WTC11 (cell line): ENCODE results near the gene ASTN2.

Experiments
- CREB1 ChIP-seq: sonication (generic); formaldehyde crosslinking; IDR thresholded peaks from 2 replicates; pipeline ENCODE4 v1.8.0; 2023; ENCODE audit warnings: mild to moderate bottlenecking, missing genetic modification reagents
- IRF2 ChIP-seq: sonication (generic); formaldehyde crosslinking; IDR thresholded peaks from 2 replicates; pipeline ENCODE4 v1.8.0; 2022; ENCODE audit warnings: low read depth, missing genetic modification reagents, borderline replicate concordance
- TF ChIP-seq, protein P1 (sequence below): fragments of 200-600 bp; IDR thresholded peaks from 2 replicates; pipeline ENCODE4 v1.8.0; 2022; ENCODE audit warnings: antibody characterized with exemption
- TF ChIP-seq, protein P2 (sequence below): sonication (generic); formaldehyde crosslinking; conservative IDR thresholded peaks from 2 replicates; pipeline ENCODE4 v1.8.1; 2023; ENCODE audit warnings: mild to moderate bottlenecking, low read depth, missing genetic modification reagents, moderate library complexity
- TF ChIP-seq, protein P3 (sequence below): sonication (generic); formaldehyde crosslinking; IDR thresholded peaks from 2 replicates; pipeline ENCODE4 v1.8.0; 2022; ENCODE audit warnings: missing genetic modification reagents

DNA sequence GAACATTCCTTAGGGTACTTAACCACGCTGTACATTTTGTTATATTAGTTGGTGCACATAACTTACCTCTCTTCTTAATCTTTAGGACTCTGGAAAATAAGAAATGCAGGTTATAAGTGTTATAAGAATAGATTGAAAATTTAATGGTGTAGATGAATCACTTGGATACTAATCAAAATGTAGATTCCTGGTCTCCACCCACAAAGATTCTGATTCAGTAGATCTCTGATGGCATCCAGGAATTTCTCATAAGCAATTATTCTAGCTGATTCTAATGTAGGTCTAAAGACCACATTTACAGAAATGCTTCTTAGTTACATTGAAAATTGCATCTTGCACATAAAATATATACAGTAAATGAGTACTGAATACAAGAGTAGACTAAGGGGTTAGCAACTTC, 38.9 kb upstream of the ASTN2 start:
- TF ChIP-seq, protein P1, sequence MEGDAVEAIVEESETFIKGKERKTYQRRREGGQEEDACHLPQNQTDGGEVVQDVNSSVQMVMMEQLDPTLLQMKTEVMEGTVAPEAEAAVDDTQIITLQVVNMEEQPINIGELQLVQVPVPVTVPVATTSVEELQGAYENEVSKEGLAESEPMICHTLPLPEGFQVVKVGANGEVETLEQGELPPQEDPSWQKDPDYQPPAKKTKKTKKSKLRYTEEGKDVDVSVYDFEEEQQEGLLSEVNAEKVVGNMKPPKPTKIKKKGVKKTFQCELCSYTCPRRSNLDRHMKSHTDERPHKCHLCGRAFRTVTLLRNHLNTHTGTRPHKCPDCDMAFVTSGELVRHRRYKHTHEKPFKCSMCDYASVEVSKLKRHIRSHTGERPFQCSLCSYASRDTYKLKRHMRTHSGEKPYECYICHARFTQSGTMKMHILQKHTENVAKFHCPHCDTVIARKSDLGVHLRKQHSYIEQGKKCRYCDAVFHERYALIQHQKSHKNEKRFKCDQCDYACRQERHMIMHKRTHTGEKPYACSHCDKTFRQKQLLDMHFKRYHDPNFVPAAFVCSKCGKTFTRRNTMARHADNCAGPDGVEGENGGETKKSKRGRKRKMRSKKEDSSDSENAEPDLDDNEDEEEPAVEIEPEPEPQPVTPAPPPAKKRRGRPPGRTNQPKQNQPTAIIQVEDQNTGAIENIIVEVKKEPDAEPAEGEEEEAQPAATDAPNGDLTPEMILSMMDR, result no peak
- TF ChIP-seq, protein P2, sequence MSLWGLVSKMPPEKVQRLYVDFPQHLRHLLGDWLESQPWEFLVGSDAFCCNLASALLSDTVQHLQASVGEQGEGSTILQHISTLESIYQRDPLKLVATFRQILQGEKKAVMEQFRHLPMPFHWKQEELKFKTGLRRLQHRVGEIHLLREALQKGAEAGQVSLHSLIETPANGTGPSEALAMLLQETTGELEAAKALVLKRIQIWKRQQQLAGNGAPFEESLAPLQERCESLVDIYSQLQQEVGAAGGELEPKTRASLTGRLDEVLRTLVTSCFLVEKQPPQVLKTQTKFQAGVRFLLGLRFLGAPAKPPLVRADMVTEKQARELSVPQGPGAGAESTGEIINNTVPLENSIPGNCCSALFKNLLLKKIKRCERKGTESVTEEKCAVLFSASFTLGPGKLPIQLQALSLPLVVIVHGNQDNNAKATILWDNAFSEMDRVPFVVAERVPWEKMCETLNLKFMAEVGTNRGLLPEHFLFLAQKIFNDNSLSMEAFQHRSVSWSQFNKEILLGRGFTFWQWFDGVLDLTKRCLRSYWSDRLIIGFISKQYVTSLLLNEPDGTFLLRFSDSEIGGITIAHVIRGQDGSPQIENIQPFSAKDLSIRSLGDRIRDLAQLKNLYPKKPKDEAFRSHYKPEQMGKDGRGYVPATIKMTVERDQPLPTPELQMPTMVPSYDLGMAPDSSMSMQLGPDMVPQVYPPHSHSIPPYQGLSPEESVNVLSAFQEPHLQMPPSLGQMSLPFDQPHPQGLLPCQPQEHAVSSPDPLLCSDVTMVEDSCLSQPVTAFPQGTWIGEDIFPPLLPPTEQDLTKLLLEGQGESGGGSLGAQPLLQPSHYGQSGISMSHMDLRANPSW (CRISPR knock-in tag), result no peak
- TF ChIP-seq IRF2 (CRISPR knock-in tag), result no peak
- TF ChIP-seq, protein P3, sequence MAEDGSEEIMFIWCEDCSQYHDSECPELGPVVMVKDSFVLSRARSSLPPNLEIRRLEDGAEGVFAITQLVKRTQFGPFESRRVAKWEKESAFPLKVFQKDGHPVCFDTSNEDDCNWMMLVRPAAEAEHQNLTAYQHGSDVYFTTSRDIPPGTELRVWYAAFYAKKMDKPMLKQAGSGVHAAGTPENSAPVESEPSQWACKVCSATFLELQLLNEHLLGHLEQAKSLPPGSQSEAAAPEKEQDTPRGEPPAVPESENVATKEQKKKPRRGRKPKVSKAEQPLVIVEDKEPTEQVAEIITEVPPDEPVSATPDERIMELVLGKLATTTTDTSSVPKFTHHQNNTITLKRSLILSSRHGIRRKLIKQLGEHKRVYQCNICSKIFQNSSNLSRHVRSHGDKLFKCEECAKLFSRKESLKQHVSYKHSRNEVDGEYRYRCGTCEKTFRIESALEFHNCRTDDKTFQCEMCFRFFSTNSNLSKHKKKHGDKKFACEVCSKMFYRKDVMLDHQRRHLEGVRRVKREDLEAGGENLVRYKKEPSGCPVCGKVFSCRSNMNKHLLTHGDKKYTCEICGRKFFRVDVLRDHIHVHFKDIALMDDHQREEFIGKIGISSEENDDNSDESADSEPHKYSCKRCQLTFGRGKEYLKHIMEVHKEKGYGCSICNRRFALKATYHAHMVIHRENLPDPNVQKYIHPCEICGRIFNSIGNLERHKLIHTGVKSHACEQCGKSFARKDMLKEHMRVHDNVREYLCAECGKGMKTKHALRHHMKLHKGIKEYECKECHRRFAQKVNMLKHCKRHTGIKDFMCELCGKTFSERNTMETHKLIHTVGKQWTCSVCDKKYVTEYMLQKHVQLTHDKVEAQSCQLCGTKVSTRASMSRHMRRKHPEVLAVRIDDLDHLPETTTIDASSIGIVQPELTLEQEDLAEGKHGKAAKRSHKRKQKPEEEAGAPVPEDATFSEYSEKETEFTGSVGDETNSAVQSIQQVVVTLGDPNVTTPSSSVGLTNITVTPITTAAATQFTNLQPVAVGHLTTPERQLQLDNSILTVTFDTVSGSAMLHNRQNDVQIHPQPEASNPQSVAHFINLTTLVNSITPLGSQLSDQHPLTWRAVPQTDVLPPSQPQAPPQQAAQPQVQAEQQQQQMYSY (CRISPR knock-in tag), result no peak
- TF ChIP-seq CREB1 (CRISPR knock-in tag), result no peak
